Measurements from ENCODE around the gene TM2D3. TPM values are rescaled to one million over a fixed set of nuclear protein-coding genes. Genes with fewer than 3 reads are reported as not detected.
A peak's percentile ranks its signal among the peaks of the same experiment; 100 is the strongest.

Gene TM2D3
- total and polyA plus RNA-seq, 2 donors (not counting 1 experiment from before 2014, with no cell fraction given), result 35.5 to 63.5 TPM

- Histone ChIP-seq H3K36me3 (replicated peaks in 1 of 2; ENCODE audit: control extremely low read depth in 1 of 2, control insufficient read depth in 1 of 2, extremely low read depth in 1 of 2, insufficient read depth in 2 of 2, low read length in 1 of 2) (peaks cover 5 to 44% of the 10 kb centered on the region in 2 experiments), H3K27ac (ENCODE audit: low read length in 2 of 2) (no peak overlapping the region), H3K79me2 (ENCODE audit: control insufficient read depth, insufficient read depth, low read length) (no peaks in the 10 kb centered on the region), H4K20me1 (ENCODE audit: control insufficient read depth, insufficient read depth, low read length, poor library complexity, severe bottlenecking) (no peaks in the 10 kb centered on the region), H3K9ac (ENCODE audit: low read length) (peak overlapping the region; percentile 23), H3K27me3 (replicated peaks in 1 of 4; ENCODE audit: control extremely low read depth in 1 of 4, control insufficient read depth in 3 of 4, insufficient read depth in 4 of 4, low read length in 3 of 4) (no peaks in the 10 kb centered on the region), H3K9me3 (ENCODE audit: control extremely low read depth in 1 of 3, control insufficient read depth in 2 of 3, insufficient read depth in 1 of 3, low read length in 2 of 3) (no peaks in the 10 kb centered on the region), H3K4me1 (ENCODE audit: control insufficient read depth in 2 of 2, insufficient read depth in 2 of 2, low read length in 2 of 2) (no peaks in the 10 kb centered on the region), H3K4me3 (ENCODE audit: control extremely low read depth in 1 of 5, extremely low read depth in 1 of 5, insufficient read depth in 1 of 5, low read depth in 2 of 5, low read length in 4 of 5) (peak overlapping the region in 3 of 5 experiments; percentile 15 to 35 (median 29)), H2AFZ (ENCODE audit: insufficient read depth, low read depth, low read length, poor library complexity, severe bottlenecking) (no peak overlapping the region), H3K4me2 (replicated peaks; ENCODE audit: low read depth, low read length, poor library complexity, severe bottlenecking) (peak overlapping the region; percentile 37)
- Mint-ChIP-seq H3K27me3 (no peaks in the 10 kb centered on the region), H3K4me3 (peak overlapping the region; percentile 77), H3K27ac (no peak overlapping the region), H3K9me3 (ENCODE audit: insufficient read depth) (no peaks in the 10 kb centered on the region), H3K4me1 (peaks cover 6% of the 10 kb centered on the region)
- peak; percentile 65 for ATAC-seq (ENCODE audit: low read depth)
- intact Hi-C loops (cut with micrococcal nuclease), result no loop called here
- CTCF ChIA-PET, result interaction anchor here (1.4 kb wide), 1 partner anchor 388 kb away, joined by 3 read pairs; no protein-coding TSS in a partner anchor
- POLR2A ChIA-PET, result no interaction called here
- TF ChIP-seq EZH2 (IDR thresholded peaks at IDR 0.05; ENCODE audit: borderline replicate concordance, insufficient read depth, low read depth, low read length, poor library complexity, severe bottlenecking), result no peak
- TF ChIP-seq, protein P1, sequence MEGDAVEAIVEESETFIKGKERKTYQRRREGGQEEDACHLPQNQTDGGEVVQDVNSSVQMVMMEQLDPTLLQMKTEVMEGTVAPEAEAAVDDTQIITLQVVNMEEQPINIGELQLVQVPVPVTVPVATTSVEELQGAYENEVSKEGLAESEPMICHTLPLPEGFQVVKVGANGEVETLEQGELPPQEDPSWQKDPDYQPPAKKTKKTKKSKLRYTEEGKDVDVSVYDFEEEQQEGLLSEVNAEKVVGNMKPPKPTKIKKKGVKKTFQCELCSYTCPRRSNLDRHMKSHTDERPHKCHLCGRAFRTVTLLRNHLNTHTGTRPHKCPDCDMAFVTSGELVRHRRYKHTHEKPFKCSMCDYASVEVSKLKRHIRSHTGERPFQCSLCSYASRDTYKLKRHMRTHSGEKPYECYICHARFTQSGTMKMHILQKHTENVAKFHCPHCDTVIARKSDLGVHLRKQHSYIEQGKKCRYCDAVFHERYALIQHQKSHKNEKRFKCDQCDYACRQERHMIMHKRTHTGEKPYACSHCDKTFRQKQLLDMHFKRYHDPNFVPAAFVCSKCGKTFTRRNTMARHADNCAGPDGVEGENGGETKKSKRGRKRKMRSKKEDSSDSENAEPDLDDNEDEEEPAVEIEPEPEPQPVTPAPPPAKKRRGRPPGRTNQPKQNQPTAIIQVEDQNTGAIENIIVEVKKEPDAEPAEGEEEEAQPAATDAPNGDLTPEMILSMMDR (IDR thresholded peaks at IDR 0.05), result no peak
- peak; percentile 17 for DNase-seq
- WGBS (ENCODE audit: insufficient coverage), result 75% methylated on average over 16 of the region's 16 CpGs
Measured at GRCh38 chr15:101675796-101676582, 23.8 kb upstream of the TM2D3 start.

DNA sequence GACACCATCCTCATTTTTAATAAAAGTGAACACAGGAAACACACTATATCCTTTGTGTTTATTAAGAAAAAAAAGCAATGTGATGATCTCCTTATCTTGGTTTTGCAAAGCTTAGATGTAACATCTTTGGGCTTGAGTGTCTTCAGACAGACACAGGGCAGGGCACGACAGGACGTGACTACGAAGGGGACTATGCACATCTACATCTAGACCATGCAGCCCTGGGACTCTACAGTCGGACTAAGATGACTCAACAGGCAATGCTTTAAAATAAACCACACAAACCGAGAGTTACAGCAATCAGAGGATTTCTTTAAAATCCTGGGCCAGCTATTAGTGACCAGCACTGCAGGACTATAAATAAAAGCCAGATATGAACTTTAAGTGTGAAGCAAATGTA lies 22.8 kb upstream of the TM2D3 start:
- Histone ChIP-seq H3K4me2 (replicated peaks; ENCODE audit: low read depth, low read length, poor library complexity, severe bottlenecking) (no peak overlapping the region), H3K27ac (ENCODE audit: low read length in 2 of 2) (no peak overlapping the region), H3K9me3 (ENCODE audit: control extremely low read depth in 1 of 3, control insufficient read depth in 2 of 3, insufficient read depth in 1 of 3, low read length in 2 of 3) (no peaks in the 10 kb centered on the region), H3K27me3 (replicated peaks in 1 of 4; ENCODE audit: control extremely low read depth in 1 of 4, control insufficient read depth in 3 of 4, insufficient read depth in 4 of 4, low read length in 3 of 4) (no peaks in the 10 kb centered on the region), H3K79me2 (ENCODE audit: control insufficient read depth, insufficient read depth, low read length) (no peaks in the 10 kb centered on the region), H4K20me1 (ENCODE audit: control insufficient read depth, insufficient read depth, low read length, poor library complexity, severe bottlenecking) (no peaks in the 10 kb centered on the region), H2AFZ (ENCODE audit: insufficient read depth, low read depth, low read length, poor library complexity, severe bottlenecking) (no peak overlapping the region), H3K4me3 (ENCODE audit: control extremely low read depth in 1 of 5, extremely low read depth in 1 of 5, insufficient read depth in 1 of 5, low read depth in 2 of 5, low read length in 4 of 5) (no peak overlapping the region), H3K4me1 (ENCODE audit: control insufficient read depth in 2 of 2, insufficient read depth in 2 of 2, low read length in 2 of 2) (no peaks in the 10 kb centered on the region), H3K9ac (ENCODE audit: low read length) (no peak overlapping the region), H3K36me3 (replicated peaks in 1 of 2; ENCODE audit: control extremely low read depth in 1 of 2, control insufficient read depth in 1 of 2, extremely low read depth in 1 of 2, insufficient read depth in 2 of 2, low read length in 1 of 2) (peaks cover 5 to 44% of the 10 kb centered on the region in 2 experiments)
- intact Hi-C loops (cut with micrococcal nuclease), result no loop called here
- H3K4me3 Mint-ChIP-seq, result no peak overlapping the region
- ChIA-PET CTCF (no interaction called here), POLR2A (no interaction called here)
- WGBS (ENCODE audit: insufficient coverage), result 83% methylated on average over 4 of the region's 5 CpGs
- ATAC-seq (ENCODE audit: low read depth) (no peak), DNase-seq (no peak)
- TF ChIP-seq EZH2 (IDR thresholded peaks at IDR 0.05; ENCODE audit: borderline replicate concordance, insufficient read depth, low read depth, low read length, poor library complexity, severe bottlenecking), result no peak
- TF ChIP-seq, protein P1 (IDR thresholded peaks at IDR 0.05), result no peak
- H3K4me1 Mint-ChIP-seq, result peaks cover 6% of the 10 kb centered on the region
- H3K27ac Mint-ChIP-seq, result no peak overlapping the region
- no peaks in the 10 kb centered on the region for H3K27me3 Mint-ChIP-seq
- no peaks in the 10 kb centered on the region for H3K9me3 Mint-ChIP-seq (ENCODE audit: insufficient read depth)

Data from B cell (primary cell).